GM19438 (cell line): ENCODE results near the gene PBXIP1.

Source experiments
- ATAC-seq: cut with Tn5 transposase; IDR thresholded peaks from one replicate; pipeline ENCODE4 v1.9.1; 2021; ENCODE audit warnings: low read depth; ENCODE audit not compliant: unreplicated experiment

PBXIP1 gene

DNA sequence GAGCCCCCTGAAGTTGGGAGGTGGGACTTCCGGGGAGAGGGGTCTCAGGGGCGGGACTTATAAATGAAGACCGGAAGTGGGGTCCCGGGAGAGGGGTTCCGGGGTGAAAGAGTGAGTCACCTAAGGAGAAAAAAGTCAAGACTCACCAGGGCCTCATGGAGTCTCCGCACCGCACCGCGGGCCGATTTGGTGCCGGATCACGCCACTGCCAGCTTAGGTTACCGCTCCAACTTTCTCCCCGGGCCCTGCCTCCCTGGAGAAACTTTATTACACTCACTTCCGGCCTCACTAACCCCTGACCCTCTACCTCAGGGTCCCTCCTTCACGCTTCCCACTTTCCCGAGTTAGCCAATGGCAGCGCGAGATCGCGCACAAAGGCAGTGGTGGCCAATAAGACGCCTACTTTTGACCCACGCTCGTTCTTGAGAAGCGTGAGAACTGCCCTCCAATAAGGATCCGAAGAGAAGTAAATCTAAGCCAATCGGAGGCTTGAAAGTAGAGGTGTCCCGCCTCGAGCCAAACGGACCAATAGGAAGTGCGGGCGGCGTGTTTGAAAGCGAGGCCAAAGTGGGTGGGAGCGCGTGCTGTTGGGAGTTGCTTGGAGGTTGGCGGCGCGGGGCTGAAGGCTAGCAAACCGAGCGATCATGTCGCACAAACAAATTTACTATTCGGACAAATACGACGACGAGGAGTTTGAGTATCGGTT, 18.4 kb upstream of the PBXIP1 start, which contains the start of gene CKS1B:
CKS1B (plus strand) TSS at position 580 of the 706 bp plus-strand sequence; CDS start at position 645, 65 bp downstream.
- ATAC-seq = peak; percentile 70

DNA sequence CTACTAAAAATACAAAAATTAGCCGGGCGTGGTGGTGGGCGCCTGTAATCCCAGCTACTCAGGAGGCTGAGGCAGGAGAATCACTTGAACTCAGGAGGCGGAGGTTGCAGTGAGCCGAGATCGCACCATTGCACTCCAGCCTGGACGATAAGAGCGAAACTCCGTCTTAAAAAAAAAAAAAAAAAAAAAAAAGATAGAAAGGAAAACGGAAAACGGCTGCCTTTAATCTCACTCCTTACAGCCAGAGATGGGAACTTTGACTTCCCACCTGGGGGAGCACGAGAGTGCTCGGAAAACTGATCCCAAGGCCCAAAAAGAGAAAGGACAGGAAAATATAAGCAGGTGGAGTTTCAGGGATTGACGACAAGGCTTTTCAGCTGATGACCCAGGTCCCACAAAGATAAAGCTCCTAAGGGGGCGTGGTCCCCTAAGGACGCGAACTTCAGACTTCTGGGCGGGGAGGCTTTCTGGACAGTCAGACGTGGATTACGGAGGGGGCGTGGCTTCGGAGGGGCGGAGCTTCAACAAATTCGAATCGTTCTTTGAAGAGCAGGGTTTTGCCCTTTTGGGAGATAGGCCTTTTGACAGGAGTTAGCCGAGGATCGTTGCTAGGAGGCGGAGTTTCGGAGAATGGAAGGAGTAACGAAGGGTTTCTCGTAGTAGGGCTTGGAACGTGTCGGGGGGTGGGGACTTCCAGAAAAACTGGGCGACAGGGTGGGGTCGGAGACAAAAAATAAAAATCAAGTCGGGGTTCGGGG, 17.6 kb upstream of the PBXIP1 start:
- peak; percentile 16 for ATAC-seq

DNA sequence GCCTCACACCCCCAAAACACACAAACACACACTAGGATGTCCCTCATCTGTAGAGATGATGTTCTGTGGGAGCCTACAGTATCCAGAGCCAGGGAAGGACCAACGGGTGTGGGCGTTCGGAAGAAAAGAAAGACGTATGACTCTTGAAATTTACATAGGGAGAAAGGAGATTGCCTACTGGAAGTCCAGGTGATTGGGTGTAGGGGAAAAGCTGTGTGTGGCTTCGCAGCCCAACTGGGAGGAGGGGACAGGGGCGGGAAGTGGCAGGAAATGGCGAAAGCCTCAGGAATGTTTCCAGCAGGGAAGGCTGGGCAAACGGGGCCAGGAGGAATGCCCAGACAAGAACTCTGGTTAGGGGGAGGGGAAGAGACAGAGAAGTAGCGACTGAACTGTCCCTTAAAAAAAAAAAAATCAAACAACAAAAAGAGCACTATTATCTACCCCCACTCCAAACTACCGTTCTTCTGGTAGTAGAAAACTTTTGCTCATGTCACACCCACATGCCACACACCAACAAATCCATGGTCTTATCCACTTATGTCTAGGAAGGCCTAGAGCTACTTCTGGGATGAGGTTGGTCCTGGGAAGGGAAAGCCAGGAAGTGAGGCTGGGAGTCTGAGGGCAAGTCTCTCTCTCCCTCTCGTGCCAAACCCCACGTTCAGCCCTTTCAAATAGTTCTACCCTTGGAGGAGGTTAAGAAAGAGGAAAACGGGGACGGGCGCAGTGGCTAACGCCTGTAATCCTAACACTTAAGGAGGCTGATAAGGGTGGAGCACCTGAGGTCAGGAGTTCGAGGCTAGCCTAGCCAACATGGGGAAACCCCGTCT, 16.8 kb upstream of the PBXIP1 start:
- no peak for ATAC-seq

DNA sequence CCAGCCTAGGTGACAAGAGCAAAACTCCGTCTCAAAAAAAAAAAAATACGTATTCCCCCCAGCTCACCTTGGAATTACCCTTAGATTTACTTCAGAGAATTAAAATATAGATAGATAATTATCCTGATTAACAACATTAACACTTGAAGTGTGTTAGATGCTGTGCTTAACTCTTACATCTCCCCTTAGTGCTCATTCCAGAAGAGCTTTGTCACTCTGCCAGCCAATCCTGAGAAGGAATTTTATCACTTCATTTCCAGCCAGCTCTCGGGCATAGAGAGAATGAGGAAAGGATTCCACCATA, 16.3 kb upstream of the PBXIP1 start:
- no peak for ATAC-seq

DNA sequence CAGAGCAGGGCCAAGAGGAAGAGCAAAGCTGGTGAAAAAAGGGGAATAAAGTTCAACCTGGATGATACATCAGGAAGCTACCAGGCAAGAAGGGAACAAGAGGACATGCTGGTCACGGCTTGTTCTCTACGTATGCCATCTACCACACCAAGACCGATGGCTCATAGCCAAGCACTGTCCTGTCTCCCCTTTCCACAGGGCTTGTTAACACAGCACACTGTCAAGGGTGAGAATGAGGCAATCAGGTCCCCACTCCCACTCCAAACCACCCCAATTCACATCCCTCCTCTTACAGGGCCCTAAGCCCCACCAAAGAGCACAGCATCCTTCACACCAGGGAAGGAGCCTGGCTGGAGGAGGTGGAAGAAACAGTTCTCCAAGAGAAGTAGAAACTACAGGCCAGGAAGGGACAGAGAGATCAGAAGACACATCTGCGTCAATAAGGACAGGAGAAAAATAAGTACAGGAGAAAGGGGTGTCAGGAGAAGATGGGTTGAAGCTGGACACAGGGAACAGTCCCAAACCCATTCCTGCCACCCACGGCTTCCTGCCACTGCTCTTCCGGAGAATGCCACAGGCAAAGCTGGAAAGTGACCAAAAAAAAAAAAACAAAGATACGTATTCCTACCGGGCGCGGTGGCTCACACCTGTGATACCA, 15.6 kb upstream of the PBXIP1 start:
- ATAC-seq = no peak

DNA sequence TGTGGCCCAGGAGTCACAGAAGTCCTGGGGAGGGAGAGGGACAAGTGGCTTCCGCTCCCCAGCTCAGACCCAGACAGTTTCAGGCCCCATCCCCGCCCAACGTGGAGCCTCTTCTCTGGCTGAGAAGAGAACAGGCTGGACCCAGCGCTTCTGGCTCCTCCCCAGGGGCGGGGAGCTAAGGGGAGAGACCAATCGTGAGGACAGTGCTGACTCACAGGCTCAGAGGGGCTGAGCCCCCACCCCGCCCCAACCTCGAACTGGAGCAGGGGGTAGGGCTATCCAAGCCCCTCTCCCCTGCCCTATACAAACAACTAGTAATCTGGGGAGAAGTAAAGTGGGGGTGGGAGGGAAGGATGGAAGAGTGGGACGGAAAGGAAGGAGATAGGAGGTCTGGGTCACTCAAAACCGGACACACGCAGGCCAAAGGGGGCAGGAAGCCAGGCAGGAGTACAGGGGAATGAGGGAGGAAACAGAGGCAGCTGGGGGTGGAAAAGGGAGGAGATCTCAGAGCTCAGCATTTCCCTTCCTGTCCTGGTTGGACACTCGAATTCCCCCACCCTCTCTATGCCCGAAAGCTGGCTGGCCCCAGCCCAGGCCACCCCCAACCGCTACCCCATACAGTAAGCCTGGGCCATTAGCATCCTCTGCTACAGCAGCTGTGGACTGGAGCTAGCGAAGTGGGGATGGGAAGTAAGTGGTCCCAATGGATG, 14.9 kb upstream of the PBXIP1 start, which contains the start of gene SHC1:
SHC1 (minus strand) TSS at position 117 of the 710 bp plus-strand sequence. CDS start 221 bp downstream, outside the sequence.
- no peak for ATAC-seq

DNA sequence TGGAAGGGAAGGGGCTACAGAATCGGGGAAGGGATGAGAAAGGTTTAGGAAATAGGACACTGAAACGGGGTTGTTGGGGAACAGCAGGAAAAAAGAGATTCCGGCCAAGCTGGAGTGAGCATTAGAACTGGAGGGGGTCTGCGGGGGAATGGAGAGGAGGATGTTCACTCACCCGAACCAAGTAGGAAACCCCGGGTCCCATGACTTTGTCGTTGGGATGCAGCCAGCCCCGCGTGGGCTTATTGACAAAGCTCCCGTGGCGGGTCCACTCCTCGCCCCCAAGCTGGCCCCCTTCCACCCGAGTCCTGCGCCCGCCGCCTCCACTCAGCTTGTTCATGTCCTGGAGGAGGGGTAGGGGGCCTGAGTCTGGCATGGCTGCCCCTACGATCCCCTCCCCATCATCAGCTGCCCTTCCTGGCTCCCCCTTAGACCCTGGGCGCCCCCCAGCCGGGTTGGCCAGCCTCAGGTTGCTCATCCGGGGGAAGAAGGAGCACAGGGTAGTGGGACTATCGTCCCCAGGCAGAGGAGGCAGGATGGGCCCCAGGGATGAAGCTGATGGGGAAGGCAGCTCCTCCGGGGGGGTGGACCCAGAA, 14.1 kb upstream of the PBXIP1 start:
- ATAC-seq = no peak

DNA sequence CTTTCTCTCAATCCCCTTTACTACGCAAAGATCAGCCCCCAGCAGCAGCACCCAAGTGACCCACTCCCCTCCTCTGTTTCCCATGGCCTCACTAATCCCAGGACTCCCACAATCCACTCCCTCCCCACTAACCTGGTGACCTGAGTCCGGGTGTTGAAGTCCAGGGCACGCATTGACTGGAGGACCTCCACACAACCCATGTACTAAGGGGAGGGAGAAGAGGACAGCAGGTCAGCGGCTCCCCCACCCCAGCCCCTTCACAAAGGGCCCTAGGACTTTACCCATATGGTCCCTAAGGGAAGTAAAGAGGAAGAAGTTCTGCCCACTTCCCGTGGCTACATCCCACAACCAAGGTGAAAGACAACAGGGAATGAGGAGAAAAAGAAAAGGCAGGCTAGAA, 13.3 kb upstream of the PBXIP1 start:
- ATAC-seq = no peak

DNA sequence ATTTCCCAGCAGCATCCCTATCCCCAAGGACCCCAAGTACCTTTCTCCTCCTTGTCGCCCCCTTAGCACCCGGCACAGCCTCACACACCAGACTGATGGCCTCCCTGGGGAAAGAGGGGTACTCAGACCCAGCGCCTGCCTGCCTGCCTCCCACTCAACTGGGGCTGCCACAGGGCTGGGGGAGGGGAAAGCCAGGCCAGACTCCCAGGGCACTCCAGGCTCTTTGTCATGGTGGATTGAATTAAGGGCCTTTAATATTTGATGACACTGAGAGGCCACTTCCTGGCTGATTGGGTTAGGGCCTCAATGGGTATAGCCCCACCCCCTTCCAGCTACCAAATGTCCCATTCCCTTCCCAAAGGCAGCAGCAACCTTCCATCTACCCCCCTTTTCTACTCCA, 12.8 kb upstream of the PBXIP1 start:
- ATAC-seq = no peak

DNA sequence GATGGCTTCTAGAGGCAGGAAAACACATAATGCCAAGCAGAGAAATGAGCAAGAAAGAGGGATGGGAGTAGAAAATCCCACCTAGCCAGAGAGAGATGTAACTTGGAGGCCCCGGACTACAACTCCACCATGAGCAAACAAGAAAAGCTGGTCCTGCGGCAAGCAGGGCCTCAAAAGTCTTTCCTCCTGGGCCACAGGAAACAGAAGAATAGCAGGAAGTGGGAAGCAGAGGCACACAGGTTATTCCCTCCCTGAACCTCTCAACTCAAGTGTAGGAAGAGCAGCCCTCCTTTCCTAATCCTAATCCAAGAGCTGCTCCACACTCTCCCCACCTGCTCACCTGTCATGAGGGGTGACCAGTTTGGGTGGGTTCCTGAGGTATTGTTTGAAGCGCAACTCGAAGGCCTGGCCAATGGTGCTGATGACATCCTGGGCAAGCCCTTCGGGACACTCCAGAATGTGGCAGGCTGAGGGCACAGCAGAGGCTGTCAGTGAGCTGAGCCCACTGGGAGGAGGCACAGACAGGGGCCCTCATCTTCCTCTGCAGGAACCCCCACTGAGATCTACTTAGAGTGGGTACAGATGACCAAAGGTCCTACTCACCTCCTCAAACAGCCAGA, 11.5 kb upstream of the PBXIP1 start:
- ATAC-seq = no peak

DNA sequence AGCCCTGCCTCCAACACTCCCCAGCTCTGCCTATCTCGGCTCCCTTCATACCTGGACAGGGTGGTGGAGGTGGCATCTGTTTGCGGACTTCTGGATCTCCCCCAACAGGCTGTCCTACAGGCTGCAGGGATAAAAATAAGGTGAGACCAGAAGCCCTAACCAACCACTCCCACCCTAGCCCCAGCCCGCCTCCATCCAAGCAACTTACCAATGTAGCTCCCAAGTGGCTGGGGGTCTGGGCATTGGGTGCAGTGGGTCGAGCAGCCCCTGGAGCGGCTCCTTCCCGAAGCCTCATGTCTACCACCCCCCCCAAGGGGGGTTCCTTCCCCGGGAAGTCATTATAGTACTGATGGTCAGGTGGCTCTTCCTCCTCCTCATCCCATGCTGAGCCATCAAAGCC, 10.2 kb upstream of the PBXIP1 start:
- no peak for ATAC-seq

DNA sequence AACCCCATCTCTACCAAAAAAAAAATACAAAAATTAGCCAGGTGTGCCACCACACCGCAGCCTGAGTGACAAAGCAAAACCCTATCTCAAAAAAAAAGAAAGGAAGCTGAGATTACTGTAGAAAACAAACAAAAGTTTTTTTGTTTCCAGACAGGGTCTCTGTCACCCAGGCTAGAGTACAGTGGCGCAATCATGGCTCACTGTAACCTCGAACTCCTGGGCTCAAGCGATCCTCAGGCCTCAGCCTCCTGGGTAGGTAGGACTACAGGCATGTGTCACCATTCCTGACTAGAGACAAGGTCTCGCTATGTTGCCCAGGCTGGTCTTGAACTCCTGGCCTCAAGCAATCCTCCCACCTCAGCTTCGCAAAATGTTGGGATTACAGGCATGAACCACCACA, 8.5 kb upstream of the PBXIP1 start:
- ATAC-seq = no peak

DNA sequence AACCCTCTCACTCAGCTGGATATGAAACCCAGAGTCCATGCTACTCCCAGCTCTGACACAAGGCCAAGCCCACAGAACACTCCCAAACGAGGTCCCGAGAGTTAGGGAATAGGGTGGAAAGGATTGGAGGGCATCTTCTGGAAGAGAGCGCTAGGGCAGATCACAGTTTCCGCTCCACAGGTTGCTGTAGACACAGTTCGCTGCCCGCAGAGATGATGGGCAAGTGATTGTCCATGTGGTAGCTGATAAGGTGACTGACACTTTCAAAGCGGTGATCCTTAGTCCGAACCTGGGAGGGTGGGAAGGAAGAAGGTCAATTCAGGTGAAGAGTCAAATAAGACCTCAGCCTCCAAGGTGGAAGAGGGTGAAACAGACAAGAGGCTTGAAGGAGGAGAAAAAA, 7.7 kb upstream of the PBXIP1 start:
- no peak for ATAC-seq

DNA sequence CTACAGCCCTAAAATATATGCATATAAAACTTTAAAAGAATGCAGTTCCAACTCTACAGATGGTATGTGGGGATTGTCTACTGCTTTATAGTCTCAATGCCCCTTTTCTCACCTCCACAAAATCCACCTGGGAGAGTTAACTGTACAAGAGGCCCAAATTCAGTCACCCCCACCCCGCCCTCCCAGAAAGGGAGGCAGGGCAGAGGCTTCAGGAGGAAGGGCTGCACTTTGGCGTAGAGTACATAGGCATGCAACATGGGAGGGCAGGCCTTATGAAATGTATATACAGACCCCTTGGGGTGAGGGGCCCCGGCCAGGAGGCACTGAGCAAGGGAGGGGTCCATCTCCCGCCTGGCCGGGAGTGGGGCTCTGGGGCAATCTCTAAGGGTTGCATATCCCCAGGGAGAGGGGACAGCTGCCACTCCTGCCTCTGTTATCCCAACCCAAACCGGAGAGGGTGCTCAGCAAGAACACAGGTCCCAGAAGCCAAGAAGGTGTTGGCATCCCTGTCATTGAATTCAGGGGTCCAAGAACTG, 7.0 kb upstream of the PBXIP1 start:
- no peak for ATAC-seq

DNA sequence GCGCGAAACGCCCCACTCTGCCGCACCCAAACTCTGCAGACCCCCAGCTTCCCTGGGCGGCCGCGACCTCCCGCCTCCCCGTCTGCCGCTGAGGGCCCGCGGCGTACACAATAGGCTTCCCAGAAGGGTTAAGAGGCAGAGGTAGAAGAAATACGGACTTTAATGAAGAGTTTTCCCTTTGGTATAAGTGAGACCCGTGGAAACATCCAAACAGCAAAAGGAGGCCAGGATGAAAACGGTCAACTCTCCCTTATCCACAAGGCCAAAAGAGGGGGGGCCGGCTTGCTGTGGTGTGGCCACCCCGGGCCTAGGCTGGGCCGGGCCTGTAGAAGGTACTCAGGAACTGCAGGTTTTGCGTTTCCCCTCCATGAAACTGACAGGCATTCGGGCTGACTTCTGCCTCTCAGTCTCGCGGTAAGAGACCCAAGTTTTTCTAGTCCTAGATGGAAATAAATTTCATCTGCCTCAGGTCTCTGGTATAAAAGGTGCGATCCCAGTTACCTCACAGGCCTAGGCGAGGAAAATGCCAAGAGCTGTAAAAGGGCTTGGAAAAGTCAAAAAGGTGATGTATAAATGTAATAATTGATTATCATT, 6.4 kb upstream of the PBXIP1 start:
- no peak for ATAC-seq

DNA sequence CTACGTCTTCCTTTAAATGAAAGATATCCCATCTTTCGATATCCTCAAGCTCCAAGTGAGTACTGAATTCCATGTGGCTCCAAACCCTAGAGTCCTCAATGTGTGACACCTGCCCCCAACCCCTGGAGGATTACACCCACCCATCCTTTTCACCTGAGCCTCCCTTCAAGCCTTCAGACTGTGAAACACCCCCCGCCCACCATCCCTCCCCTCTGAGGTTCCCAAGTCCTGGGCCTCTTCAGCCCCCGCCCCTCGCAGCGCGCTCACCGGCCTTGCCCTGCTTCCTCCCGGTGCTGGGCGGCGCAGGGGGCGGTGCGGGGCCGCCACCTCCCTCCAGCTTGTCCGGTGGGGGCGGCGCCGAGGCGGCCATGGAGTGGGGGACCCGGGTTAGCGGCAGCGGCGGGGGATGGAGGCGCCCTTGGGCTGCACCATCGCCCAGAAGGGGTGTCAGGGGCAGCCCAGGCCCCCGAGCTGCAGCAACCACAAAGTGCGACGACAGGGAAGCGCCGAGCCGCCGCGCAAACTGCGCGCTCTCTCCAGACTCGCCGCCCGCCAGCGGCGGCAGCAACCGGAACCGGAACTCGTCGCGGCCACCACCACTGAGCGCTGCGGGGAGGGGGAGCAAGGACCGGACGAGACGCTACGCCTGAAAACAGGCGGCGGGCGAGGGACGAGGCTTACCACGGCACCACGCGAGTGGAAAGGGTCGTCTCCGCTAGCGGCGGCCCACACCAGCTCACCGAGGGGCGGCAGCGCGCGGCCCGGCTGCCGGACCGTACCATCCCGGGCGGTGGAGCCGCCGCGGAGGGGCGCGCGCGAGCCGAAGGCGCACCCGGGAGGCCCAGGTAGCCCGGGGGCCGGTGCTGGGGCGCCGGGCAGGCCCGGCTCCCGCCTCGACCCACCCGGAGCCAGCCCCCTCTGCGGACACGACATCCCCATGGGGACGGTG, 5.6 kb upstream of the PBXIP1 start, which contains the start of gene PYGO2:
PYGO2 (minus strand) TSS at position 576 of the 949 bp plus-strand sequence; CDS start at position 370, 206 bp downstream.
- peak; percentile 72 for ATAC-seq

DNA sequence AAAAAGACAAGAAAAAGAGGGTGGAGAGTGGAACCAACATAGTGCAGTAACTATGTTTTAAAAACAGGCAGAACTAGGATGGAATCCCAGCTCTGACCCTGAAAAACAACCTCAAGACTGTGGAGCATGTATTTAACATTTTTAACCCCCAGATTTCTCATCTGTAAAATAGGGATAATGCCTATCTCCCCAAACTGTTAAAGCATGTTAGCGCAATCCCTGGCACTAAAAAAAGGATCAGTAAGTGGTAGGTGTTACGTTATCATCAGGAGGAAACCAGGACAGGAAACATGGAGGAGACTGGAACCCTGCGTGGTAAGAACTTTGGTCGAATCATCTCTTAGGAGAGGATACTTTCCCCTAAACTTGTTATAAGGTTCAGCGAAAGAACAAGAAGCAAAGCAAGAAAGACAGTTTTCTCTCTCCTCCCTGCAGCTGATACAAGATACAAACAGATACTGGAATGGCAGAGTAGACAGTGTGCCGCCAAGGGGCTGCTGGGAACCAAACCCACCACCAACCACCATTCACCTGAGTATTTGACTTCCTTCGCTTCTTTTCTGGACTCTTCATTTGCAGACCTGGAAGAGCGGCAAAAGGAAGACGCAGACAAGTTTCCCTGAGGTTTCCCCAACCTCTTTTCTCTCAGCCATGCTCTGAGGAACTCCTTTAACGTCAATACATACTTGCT, 4.7 kb upstream of the PBXIP1 start:
- ATAC-seq = no peak
